CD1c-positive myeloid dendritic cell (primary cell): Measurements from ENCODE around the gene OR6C2.
"Not testable (repeated sequence)": the region's sequence is repeated elsewhere in the genome, so short reads cannot be mapped to it uniquely, and the experiment has no call there.

Source experiments
- DNase-seq: peaks from one replicate; pipeline ENCODE4 v3.0.0-alpha.2; 2016; ENCODE audit errors: extremely low spot score

OR6C2 gene

GRCh38 chr12:55472264-55472663, 28.4 kb downstream of the OR6C2 start:
- DNase-seq = no peak

DNA sequence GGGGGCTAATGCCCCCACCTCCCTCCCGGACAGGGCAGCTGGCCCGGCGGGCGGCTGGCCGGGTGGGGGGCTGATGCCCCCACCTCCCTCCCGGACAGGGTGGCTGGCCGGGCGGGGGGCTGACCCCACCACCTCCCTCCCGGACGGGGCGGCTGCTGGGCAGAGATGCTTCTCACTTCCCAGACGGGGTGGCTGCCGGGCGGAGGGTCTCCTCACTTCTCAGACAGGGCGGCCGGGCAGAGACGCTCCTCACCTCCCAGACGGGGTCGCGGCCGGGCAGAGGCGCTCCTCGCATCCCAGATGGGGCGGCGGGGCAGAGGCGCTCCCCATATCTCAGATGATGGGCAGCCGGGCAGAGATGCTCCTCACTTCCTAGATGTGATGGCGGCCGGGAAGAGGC, 35.3 kb downstream of the OR6C2 start:
- DNase-seq = not testable (repeated sequence)

DNA sequence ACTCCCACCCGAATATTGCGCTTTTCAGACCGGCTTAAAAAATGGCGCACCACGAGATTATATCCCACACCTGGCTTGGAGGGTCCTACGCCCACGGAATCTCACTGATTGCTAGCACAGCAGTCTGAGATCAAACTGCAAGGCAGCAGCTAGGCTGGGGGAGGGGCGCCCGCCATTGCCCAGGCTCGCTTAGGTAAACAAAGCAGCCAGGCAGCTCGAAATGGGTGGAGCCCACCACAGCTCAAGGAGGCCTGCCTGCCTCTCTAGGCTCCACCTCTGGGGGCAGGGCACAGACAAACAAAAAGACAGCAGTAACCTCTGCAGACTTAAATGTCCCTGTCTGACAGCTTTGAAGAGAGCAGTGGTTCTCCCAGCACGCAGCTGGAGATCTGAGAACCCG, 40.4 kb downstream of the OR6C2 start:
- not testable (repeated sequence) for DNase-seq

GRCh38 chr12:55492078-55492477, 48.2 kb downstream of the OR6C2 start, which contains the start of gene OR6C68:
OR6C68 (plus strand) TSS chr12:55492378; CDS start chr12:55492378, 0 bp downstream.
- no peak for DNase-seq

DNA sequence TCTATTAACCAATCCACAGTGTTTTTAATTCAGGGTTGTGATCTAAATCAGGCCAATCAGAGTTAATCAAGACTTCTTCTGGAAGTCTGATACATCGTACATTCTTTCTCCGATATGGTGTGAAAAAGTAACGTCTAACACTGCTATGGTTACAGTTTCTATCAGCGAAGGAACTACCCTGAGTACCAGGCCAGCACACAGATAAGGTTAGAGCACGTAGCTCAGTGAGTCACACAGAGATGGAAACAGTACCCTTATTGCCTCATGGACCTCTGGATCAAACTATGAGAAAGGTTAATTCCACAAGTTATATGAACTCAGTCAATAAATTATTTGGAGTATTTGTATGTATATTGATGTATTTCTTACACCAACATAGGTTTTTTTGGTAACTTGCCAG, 51.6 kb downstream of the OR6C2 start:
- DNase-seq = no peak

DNA sequence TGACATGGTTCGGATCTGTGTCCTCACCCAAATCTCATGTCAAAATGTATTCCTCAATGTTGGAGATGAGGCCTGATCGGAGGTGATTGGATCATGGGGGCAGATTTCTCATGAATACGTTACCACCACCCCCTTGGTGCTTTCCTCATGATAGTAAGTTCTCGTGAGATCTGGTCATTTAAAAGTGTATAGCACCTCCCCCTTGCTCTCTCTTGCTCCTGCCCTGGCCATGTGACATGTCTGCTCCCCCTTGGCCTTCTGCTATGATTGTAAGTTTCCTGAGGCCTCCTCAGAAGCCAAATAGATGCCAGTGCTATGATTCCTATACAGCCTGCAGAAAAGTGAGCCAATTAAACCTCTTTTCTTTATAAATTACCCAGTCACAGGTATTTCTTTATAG, 55.4 kb downstream of the OR6C2 start:
- no peak for DNase-seq

DNA sequence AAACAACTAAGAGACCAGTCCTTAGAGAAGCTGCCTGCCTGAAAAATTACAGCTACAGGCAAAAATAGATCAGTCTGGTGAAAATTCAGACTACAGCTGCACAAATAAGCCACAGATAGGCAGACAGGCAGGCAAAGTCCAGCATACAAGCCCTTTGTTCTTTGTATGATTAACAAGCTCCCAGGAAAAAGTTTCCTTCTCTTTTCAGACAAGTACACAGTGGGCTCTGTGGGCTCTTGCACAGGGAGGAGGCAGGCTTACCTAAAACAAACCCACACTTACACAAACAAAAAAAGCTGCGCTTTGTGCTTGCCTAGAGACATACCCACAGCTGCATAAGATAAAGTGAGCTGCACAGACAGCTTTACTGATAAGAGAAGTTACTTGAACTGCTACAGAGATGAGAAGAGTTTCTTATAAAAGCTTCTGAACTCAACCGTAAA, 56.0 kb downstream of the OR6C2 start:
- no peak for DNase-seq

DNA sequence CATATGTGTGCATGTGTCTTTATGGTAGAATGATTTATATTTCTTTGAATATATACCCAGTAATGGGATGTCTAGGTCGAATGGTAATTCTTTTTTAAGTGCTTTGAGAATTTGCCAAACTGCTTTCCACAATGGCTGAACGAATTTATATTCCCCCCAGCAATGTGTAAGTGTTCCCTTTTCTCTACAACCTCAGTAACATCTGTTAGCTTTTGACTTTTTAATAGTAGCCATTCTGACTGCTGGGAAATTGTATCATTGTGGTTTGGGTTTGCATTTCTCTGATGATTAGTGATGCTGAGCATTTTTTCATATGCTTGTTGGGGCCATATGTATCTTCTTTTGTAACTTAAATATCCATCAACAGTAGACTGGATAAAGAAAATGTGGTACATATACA, 57.7 kb downstream of the OR6C2 start:
- DNase-seq = no peak
